Measurements from ENCODE around the gene PKD1. TPM values are rescaled to one million over a fixed set of nuclear protein-coding genes. Genes with fewer than 3 reads are reported as not detected.

The PKD1 gene
- total and polyA plus RNA-seq, 2 of the 13 experiments (the other 11 are each of a cell fraction or from before 2014, with no cell fraction given): 22.1 to 23.0 TPM

GRCh38 chr16:2157480-2158261 lies 22.0 kb upstream of the PKD1 start (continued):
- TF ChIP-seq BCL3 (CRISPR knock-in tag; IDR thresholded peaks at IDR 0.05) (no peak), ETV5 (CRISPR knock-in tag; IDR thresholded peaks at IDR 0.05; ENCODE audit: borderline replicate concordance) (peak; percentile 31; the same call in 1 of the 2 replicates), ZNF576 (CRISPR knock-in tag; IDR thresholded peaks at IDR 0.05) (no peak), CREM (IDR thresholded peaks at IDR 0.05) (peak; percentile 53; the same call in 1 of the 2 replicates), CREM (CRISPR knock-in tag; IDR thresholded peaks at IDR 0.05) (no peak), ELF1 (CRISPR knock-in tag; IDR thresholded peaks at IDR 0.05) (peak; percentile 45; the same call in 1 of the 2 replicates), ZNF44 (CRISPR knock-in tag; IDR thresholded peaks at IDR 0.05) (no peak), IRF1 (CRISPR knock-in tag; IDR thresholded peaks at IDR 0.05; ENCODE audit: low read depth) (no peak), KAT2B (IDR thresholded peaks at IDR 0.05; ENCODE audit: borderline replicate concordance, low read depth, low read length) (no peak), ZNF10 (CRISPR knock-in tag; IDR thresholded peaks at IDR 0.05; ENCODE audit: borderline replicate concordance, low read depth) (no peak), NFAT5 (CRISPR knock-in tag; IDR thresholded peaks at IDR 0.05) (no peak), CEBPZ (IDR thresholded peaks at IDR 0.05; ENCODE audit: low read length) (no peak), SNRNP70 (IDR thresholded peaks at IDR 0.05; ENCODE audit: low read depth, low read length) (no peak), NR2F2 (IDR thresholded peaks at IDR 0.05; ENCODE audit: borderline replicate concordance, low read depth) (peak; percentile 95), FOXP1 (IDR thresholded peaks at IDR 0.05) (no peak), FOXP1 (CRISPR knock-in tag; IDR thresholded peaks at IDR 0.05) (peak; percentile 62), HOXD1 (CRISPR knock-in tag; IDR thresholded peaks at IDR 0.05) (0 out of 2 replicates have a peak, but pooled peaks have one; percentile 64)
